PFSK-1 (cell line): ENCODE data around the gene SMIM27.

ENCODE experiments used
- FOXP2 ChIP-seq: optimal IDR thresholded peaks from 2 replicates; pipeline ENCODE3; 2011; ENCODE audit warnings: borderline replicate concordance, control low read depth, inconsistent platforms; ENCODE audit not compliant: insufficient read depth; ENCODE audit errors: extremely low read length, extremely low read depth
- POLR2AphosphoS5 ChIP-seq: IDR thresholded peaks from 2 replicates; pipeline ENCODE4 v1.6.1; 2012; ENCODE audit warnings: low read depth, mild to moderate bottlenecking, control low read depth, low read length, moderate library complexity
- REST ChIP-seq, 2 experiments: IDR thresholded peaks; 2 replicates each; pipeline versions ENCODE4 v1.6.1 to v1.8.0; 2011 to 2012; ENCODE audit warnings: low read depth in 2 of 2, low read length in 2 of 2, control low read depth in 1 of 2, inconsistent platforms in 1 of 2, mild to moderate bottlenecking in 1 of 2, moderate library complexity in 1 of 2; ENCODE audit not compliant: insufficient read depth in 1 of 2
- SIN3A ChIP-seq: IDR thresholded peaks from 2 replicates; pipeline ENCODE4 v1.6.1; 2012; ENCODE audit warnings: mild to moderate bottlenecking, low read length, moderate library complexity, borderline replicate concordance; ENCODE audit not compliant: insufficient read depth
- TAF1 ChIP-seq: IDR thresholded peaks from 2 replicates; pipeline ENCODE4 v1.6.1; 2012; ENCODE audit warnings: low read length, control low read depth, borderline replicate concordance; ENCODE audit not compliant: insufficient read depth

Gene SMIM27

GRCh38 chr9:32578976-32579375 is 26.8 kb downstream of the SMIM27 start:
- TF ChIP-seq TAF1: no peak
- no peak for TF ChIP-seq FOXP2
- TF ChIP-seq SIN3A: no peak
- TF ChIP-seq REST (IDR thresholded peaks at IDR 0.05; ENCODE audit: insufficient read depth in 1 of 2, low read depth in 2 of 2, low read length in 2 of 2): no peak
- TF ChIP-seq POLR2AphosphoS5: no peak

DNA sequence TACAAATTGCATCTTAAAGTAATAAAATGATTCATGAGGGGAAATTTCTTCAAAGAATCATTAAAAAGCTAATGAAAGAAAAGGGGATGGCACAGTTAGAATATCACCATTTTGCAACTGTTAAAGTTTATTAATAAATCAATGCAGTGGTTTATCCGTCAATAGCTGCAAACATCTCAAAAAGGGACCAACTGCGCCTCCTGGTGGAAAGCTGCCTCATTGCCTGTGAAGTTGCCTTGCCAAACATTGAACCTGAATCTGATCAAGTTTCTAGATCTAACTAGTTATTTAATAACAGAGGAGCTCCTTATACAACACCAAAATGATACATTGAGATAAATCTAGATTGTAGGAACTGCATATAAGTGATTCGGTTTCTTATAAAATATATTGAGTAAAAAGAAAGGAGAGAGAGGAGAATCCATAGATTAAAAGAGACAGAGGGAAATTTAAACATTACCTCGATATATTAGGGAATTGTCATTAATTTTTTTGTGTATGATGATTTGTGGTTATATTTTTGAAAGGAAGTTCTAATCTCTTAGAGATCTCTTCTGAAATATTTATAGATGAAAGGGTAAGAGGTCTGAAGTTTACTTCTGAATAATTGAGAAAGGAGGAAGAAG is 27.7 kb downstream of the SMIM27 start:
- no peak for TF ChIP-seq POLR2AphosphoS5
- TF ChIP-seq FOXP2: no peak
- TF ChIP-seq SIN3A: no peak
- TF ChIP-seq REST (IDR thresholded peaks at IDR 0.05; ENCODE audit: insufficient read depth in 1 of 2, low read depth in 2 of 2, low read length in 2 of 2): no peak

GRCh38 chr9:32580631-32581300 is 28.6 kb downstream of the SMIM27 start:
- TF ChIP-seq SIN3A: no peak
- no peak for TF ChIP-seq POLR2AphosphoS5
- no peak for TF ChIP-seq REST (IDR thresholded peaks at IDR 0.05; ENCODE audit: insufficient read depth in 1 of 2, low read depth in 2 of 2, low read length in 2 of 2)
- TF ChIP-seq TAF1: no peak
- TF ChIP-seq FOXP2: no peak

GRCh38 chr9:32581512-32582143 is 29.5 kb downstream of the SMIM27 start:
- TF ChIP-seq REST (IDR thresholded peaks at IDR 0.05; ENCODE audit: insufficient read depth in 1 of 2, low read depth in 2 of 2, low read length in 2 of 2) (no peak), FOXP2 (no peak), TAF1 (no peak), SIN3A (no peak), POLR2AphosphoS5 (no peak)

DNA sequence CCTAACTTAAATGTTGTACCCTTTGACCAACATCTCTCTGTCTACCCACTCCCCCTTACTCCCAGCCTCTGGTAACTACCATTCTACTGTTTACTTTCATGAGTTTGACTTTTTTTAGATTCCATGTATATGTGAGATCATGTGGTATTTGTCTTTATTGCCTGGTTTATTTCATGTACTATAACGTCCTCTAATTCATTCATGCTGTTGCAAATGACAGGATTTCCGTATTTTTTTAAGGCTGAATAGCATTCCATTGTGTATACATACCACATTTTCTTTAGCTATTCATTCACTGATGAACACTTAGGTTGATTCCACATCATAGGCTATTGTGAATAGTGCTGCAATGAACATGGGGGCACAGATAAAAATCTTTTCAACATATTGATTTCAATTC is 32.7 kb downstream of the SMIM27 start:
- no peak for TF ChIP-seq SIN3A
- TF ChIP-seq TAF1: no peak
- no peak for TF ChIP-seq REST (IDR thresholded peaks at IDR 0.05; ENCODE audit: insufficient read depth in 1 of 2, low read depth in 2 of 2, low read length in 2 of 2)
- no peak for TF ChIP-seq FOXP2
- TF ChIP-seq POLR2AphosphoS5: no peak
